BJ (cell line): Measurements from ENCODE around the gene MRPL12. TPM values are rescaled to one million over a fixed set of nuclear protein-coding genes. Genes with fewer than 3 reads are reported as not detected.

ENCODE experiments used
- CTCF ChIA-PET: fragments of 350-600 bp; formaldehyde crosslinking; extraction: SDS; loops from one replicate; lab custom pipeline; 2021; ENCODE audit warnings: antibody characterized with exemption, inconsistent platforms; lab: Yijun Ruan, JAX
- POLR2A ChIA-PET: fragments of 300-600 bp; sonication (Branson Sonifier 250); formaldehyde crosslinking; extraction: SDS; loops from one replicate; lab custom pipeline; 2021; ENCODE audit warnings: antibody characterized with exemption; lab: Charles Lee
- DNase-seq: peaks from one replicate; pipeline ENCODE4 v3.0.0-alpha.2; 2011; ENCODE audit warnings: low read depth
- H3K27me3 ChIP-seq: 2 replicates; pipeline ENCODE4 v1.6.0; 2011; ENCODE audit warnings: low read length; ENCODE audit not compliant: control insufficient read depth, insufficient read depth
- H3K36me3 ChIP-seq: 2 replicates; pipeline ENCODE4 v1.5.1; 2011; ENCODE audit warnings: low read length; ENCODE audit not compliant: control insufficient read depth, insufficient read depth
- H3K4me3 ChIP-seq: 2 replicates; pipeline ENCODE4 v1.5.1; 2011; ENCODE audit warnings: low read depth, mild to moderate bottlenecking, control low read depth, low read length
- polyA plus RNA-seq: library from polyadenylated mRNA; depleted of rRNA; stranded (reverse); fragments of >200 nt; gene quantifications from 2 replicates; pipeline ENCODE4 v1.2.3, GENCODE V29; 2011
- TF ChIP-seq, protein P1 (sequence below): IDR thresholded peaks from 2 replicates; pipeline ENCODE4 v1.5.1; 2011; ENCODE audit warnings: low read depth, mild to moderate bottlenecking, control low read depth, inconsistent platforms, low read length, moderate library complexity; ENCODE audit not compliant: insufficient read depth

Gene MRPL12
- polyA plus RNA-seq, 1 experiment, result 63.0 TPM

DNA sequence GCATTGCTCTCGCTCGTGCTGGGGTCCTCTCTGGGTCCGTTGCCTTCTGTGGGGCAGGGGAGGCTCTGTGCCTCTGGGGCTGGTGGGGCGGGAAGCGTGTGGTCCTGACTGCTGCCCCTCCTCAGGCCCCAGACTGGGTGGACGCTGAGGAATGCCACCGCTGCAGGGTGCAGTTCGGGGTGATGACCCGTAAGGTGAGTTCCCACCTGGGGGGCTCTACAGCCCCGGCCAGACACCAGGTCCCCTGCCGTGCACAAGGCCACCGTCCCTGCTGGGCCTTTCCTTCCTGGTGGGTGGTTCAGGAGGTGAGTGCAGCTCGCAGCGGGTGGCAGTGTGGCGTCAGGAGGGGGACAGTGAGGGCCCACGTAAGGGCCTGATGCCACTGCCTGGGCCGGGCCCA is 12.6 kb upstream of the MRPL12 start:
- no peak overlapping the region for H3K4me3 ChIP-seq
- TF ChIP-seq, protein P1, sequence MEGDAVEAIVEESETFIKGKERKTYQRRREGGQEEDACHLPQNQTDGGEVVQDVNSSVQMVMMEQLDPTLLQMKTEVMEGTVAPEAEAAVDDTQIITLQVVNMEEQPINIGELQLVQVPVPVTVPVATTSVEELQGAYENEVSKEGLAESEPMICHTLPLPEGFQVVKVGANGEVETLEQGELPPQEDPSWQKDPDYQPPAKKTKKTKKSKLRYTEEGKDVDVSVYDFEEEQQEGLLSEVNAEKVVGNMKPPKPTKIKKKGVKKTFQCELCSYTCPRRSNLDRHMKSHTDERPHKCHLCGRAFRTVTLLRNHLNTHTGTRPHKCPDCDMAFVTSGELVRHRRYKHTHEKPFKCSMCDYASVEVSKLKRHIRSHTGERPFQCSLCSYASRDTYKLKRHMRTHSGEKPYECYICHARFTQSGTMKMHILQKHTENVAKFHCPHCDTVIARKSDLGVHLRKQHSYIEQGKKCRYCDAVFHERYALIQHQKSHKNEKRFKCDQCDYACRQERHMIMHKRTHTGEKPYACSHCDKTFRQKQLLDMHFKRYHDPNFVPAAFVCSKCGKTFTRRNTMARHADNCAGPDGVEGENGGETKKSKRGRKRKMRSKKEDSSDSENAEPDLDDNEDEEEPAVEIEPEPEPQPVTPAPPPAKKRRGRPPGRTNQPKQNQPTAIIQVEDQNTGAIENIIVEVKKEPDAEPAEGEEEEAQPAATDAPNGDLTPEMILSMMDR, result no peak
- CTCF ChIA-PET, result no interaction called here
- H3K36me3 ChIP-seq, result peaks cover 74% of the 10 kb centered on the region
- H3K27me3 ChIP-seq, result no peaks in the 10 kb centered on the region
- POLR2A ChIA-PET, result no interaction called here
- DNase-seq, result no peak

GRCh38 chr17:81691196-81691595 is 12.0 kb upstream of the MRPL12 start:
- Histone ChIP-seq H3K4me3 (no peak overlapping the region), H3K36me3 (peaks cover 75% of the 10 kb centered on the region), H3K27me3 (no peaks in the 10 kb centered on the region)
- CTCF ChIA-PET, result no interaction called here
- no peak for DNase-seq
- POLR2A ChIA-PET, result no interaction called here
- TF ChIP-seq, protein P1, result no peak

DNA sequence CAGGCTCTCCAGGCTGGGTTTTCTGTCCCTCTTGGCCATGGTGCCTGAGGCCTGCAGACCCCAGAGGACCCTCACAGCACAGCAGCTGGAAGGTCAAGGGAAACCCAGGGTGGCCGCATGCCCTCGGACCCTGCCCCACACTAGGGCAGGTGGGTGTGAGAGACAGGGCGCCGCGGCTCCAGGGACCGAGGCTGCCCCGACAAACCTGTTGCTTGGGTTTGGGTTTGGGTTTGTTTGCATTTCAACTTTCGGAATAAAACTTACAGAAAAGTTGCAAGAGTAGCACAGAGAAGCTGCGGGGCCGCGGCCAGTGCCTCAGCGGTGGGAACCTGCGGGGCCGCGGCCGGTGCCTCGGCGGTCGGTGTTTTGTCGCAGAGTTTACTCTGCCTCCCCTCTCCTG is 11.6 kb upstream of the MRPL12 start:
- no peak overlapping the region for H3K4me3 ChIP-seq
- ChIA-PET CTCF (no interaction called here), POLR2A (no interaction called here)
- peaks cover 75% of the 10 kb centered on the region for H3K36me3 ChIP-seq
- H3K27me3 ChIP-seq, result no peaks in the 10 kb centered on the region
- DNase-seq, result no peak
- TF ChIP-seq, protein P1, result no peak

DNA sequence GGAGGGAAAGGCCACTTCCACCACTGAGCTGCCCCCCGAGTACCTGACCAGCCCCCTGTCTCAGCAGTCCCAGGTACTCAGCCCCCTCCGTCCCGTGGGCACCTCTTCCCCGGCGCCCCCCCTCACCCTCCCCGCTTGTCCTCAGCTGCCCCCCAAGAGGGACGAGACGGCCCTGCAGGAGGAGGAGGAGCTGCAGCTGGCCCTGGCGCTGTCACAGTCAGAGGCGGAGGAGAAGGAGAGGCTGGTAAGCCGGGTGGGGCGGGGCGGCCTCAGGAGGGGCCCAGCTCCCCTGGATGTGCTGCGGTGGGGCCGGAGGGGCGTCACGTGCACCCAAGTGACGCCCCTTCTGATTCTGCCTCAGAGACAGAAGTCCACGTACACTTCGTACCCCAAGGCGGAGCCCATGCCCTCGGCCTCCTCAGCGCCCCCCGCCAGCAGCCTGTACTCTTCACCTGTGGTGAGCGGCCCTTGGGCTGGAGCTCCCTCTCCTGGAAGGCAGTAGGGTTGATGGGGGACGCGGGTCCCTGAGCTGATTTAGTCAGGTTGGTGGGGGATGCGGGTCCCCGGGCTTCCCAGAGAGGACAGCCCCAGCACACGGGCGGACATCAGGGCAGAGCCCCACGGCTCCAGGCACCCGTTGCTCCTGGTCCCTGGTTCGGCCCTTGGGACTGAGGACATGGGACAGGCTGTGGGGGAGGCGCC is 9.5 kb upstream of the MRPL12 start:
- CTCF ChIA-PET, result interaction anchor here (1.4 kb wide), 1 partner anchor 10 kb away, joined by 3 read pairs; the partner anchor contains the start of genes ARL16 and HGS
- DNase-seq, result no peak
- POLR2A ChIA-PET, result no interaction called here
- H3K36me3 ChIP-seq, result peaks cover 68% of the 10 kb centered on the region
- TF ChIP-seq, protein P1, result no peak
- no peaks in the 10 kb centered on the region for H3K27me3 ChIP-seq
- no peak overlapping the region for H3K4me3 ChIP-seq

- TF ChIP-seq, protein P1, result no peak
- CTCF ChIA-PET, result interaction anchor here (1.4 kb wide), 1 partner anchor 11 kb away, joined by 3 read pairs; the partner anchor contains the start of genes ARL16 and HGS
- H3K27me3 ChIP-seq, result no peaks in the 10 kb centered on the region
- POLR2A ChIA-PET, result no interaction called here
- H3K36me3 ChIP-seq, result peaks cover 56% of the 10 kb centered on the region
- DNase-seq, result no peak
- H3K4me3 ChIP-seq, result no peak overlapping the region
Measured at GRCh38 chr17:81694810-81695209, 8.4 kb upstream of the MRPL12 start.
